Choroid plexus epithelial cell (primary cell): Measurements from ENCODE around the gene SESN3.
A peak's percentile ranks its signal among the peaks of the same experiment; 100 is the strongest.
"Not testable (repeated sequence)": the region's sequence is repeated elsewhere in the genome, so short reads cannot be mapped to it uniquely, and the experiment has no call there.

Source experiments
- DNase-seq: peaks from one replicate; pipeline ENCODE4 v3.0.0-alpha.2; 2010; ENCODE audit warnings: low read depth
- H3K4me3 ChIP-seq: 2 replicates; pipeline ENCODE4 v1.5.1; 2011; ENCODE audit warnings: low read depth, mild to moderate bottlenecking, control low read depth, low read length, moderate library complexity
- CTCF ChIP-seq: conservative IDR thresholded peaks from 2 replicates; pipeline ENCODE4 v1.5.1; 2011; ENCODE audit warnings: low read depth, mild to moderate bottlenecking, control low read depth, inconsistent platforms, low read length, moderate library complexity

Gene SESN3

GRCh38 chr11:95229199-95229992 is 1.6 kb downstream of the SESN3 start:
- DNase-seq: peak; percentile 56
- peak overlapping the region; percentile 69 for H3K4me3 ChIP-seq
- no peak for TF ChIP-seq CTCF

DNA sequence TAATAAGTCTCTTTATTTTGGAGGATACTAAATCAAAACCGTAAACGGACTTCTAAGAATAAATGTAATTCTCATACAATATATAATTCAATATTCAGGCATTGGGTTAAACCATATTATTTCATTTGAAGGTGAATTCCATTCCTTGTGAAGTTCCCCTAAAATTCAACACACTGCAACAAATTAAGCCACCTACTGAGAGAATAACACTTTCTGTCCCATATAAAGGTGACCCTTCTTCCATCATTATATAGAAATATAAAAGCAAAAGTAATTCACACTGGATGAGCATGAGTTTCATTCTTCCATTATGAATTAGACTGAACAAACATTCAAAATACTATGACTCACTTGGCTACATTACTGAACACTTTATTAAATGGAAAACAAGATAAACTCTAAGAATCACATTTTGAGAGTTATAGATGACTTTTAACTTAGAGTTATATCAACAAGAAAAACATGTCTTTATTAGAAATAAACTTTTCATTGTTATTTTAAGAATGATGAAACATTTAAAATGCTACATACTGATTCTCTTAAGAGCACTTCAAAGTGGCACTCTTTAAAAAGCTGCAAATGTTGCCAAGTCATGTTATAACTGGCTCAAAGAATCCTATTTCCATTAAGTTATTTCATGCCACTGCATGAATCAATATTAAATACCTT is 2.8 kb downstream of the SESN3 start:
- H3K4me3 ChIP-seq: peak overlapping the region; percentile 32
- no peak for TF ChIP-seq CTCF
- DNase-seq: peak; percentile 10

GRCh38 chr11:95227060-95227459 is 3.9 kb downstream of the SESN3 start:
- not testable (repeated sequence) for DNase-seq, H3K4me3 ChIP-seq

GRCh38 chr11:95222817-95223216 is 8.2 kb downstream of the SESN3 start:
- H3K4me3 ChIP-seq: no peak overlapping the region
- DNase-seq: no peak
- no peak for TF ChIP-seq CTCF

DNA sequence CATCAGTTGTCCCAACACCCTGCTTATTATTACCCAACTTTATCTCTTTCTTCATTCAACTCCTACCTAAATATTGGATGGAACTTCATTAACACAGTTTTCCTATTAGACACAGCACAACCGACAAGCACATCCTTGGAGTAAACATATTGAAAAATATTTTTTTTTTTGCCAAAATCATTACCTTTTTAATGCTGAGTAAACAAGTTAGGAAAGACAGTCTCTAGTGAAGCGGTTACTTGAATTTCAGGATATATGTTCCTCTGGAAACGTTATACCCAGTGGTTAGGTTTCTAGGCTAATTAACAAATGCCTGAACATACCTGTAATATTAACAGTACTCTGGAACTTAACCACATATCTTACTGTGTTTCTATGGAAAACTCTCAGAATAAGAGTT is 11.4 kb downstream of the SESN3 start:
- no peak for DNase-seq
- TF ChIP-seq CTCF: no peak
- no peak overlapping the region for H3K4me3 ChIP-seq

GRCh38 chr11:95218149-95218548 is 12.9 kb downstream of the SESN3 start:
- TF ChIP-seq CTCF: no peak
- H3K4me3 ChIP-seq: no peak overlapping the region
- DNase-seq: no peak

DNA sequence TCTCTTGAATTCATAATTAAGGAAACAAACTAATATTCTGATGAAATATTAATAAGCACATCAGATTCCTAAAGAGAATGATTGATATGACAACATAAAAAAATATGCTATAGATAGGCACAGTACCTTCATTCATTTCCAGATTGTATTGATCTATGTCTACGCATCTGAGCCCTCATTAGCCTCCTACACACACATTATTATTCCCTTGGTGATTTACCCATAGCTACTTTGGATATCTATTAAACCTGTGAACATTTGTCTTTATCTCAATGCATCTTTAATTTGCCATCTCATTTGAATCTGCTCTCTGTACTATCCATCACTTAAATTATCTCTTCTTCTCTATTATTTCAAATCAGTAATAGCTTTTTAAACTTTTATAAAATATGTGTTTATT is 18.4 kb downstream of the SESN3 start:
- no peak for TF ChIP-seq CTCF
- no peak overlapping the region for H3K4me3 ChIP-seq
- no peak for DNase-seq

- not testable (repeated sequence) for DNase-seq, H3K4me3 ChIP-seq
These were observed 21.5 kb downstream of the SESN3 start for GRCh38 chr11:95209535-95209934.
